Skin of body (tissue), 2 donors: Measurements from ENCODE around the gene LONP2. TPM values are rescaled to one million over a fixed set of nuclear protein-coding genes. Genes with fewer than 3 reads are reported as not detected.
A peak's percentile ranks its signal among the peaks of the same experiment; 100 is the strongest.

Experiments
- DNase-seq: peaks from one replicate; lab custom pipeline; 2025; lab: John Stamatoyannopoulos, UW
- total RNA-seq: library from RNA; depleted of rRNA; stranded (reverse); fragments of >200 nt; gene quantifications from one replicate; pipeline ENCODE4 v1.2.3, GENCODE V29; 2014

LONP2 gene, protein sequence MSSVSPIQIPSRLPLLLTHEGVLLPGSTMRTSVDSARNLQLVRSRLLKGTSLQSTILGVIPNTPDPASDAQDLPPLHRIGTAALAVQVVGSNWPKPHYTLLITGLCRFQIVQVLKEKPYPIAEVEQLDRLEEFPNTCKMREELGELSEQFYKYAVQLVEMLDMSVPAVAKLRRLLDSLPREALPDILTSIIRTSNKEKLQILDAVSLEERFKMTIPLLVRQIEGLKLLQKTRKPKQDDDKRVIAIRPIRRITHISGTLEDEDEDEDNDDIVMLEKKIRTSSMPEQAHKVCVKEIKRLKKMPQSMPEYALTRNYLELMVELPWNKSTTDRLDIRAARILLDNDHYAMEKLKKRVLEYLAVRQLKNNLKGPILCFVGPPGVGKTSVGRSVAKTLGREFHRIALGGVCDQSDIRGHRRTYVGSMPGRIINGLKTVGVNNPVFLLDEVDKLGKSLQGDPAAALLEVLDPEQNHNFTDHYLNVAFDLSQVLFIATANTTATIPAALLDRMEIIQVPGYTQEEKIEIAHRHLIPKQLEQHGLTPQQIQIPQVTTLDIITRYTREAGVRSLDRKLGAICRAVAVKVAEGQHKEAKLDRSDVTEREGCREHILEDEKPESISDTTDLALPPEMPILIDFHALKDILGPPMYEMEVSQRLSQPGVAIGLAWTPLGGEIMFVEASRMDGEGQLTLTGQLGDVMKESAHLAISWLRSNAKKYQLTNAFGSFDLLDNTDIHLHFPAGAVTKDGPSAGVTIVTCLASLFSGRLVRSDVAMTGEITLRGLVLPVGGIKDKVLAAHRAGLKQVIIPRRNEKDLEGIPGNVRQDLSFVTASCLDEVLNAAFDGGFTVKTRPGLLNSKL
- total RNA-seq: 65.1 TPM

DNA sequence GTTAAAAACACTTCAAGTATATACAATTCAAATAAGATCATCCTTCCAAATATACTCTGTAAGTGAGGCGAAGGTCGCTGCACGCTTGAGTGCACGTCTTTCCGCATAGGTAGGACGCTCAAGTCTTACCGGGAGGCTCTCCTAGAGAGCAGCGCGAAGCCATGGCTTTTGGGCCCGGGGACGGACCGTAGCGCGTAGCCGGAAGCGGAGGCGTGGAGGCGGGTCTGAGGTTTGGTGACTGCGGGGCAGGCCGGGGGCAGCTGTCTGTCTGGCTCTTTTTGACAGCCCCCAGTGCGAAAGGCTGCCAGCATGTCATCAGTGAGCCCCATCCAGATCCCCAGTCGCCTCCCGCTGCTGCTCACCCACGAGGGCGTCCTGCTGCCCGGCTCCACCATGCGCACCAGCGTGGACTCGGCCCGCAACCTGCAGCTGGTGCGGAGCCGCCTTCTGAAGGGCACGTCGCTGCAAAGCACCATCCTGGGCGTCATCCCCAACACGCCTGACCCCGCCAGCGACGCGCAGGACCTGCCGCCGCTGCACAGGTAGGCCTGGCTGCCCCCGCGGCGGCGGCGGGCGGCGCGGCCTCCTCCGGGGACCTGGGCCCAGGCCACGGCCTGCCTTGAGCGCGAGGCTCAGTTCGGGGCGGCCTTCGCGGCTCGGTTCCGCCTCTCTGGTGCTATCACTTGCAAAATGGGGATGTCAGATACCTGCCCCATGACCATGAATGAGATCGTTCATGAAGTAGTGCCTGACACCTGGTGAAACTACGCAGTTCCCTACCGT lies at the start of gene LONP2:
Gene LONP2 (plus strand): TSS at position 221 of the 783 bp plus-strand sequence. CDS start 89 bp downstream, at position 310.
- DNase-seq: peak; percentile 77

DNA sequence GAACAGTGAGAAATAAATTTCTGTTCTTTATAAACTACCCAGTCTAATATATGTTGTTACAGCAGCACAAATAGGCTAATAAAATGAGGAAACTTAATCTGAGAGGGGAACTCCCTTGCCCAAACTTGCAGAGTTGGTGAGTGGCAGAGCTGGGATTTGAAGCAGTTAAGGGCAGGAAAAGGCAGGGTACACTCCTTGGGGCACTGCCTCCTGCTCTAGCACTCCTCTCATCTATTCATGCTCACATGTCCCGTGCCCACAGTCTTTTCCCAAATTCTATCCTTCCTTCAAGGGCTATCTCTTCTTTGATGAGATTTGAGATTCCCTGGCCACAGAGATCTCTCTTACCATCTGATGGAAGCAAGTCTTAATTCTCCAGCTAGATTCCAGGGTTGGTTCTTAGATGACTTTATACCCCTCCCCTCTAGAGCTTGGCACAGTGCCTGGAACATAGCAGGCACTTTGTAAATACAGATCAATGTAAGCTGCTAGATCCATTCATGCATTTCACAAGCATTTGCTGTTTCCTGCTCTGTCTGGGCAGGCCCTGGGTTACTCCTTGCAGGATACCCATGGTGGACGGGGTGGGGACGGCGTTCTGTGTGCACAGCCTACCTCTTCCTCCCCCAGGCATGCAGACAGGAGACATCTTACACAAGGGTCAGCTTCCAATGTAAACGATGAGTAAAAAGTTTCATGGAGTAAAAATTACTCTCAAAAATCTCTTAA lies 49.1 kb upstream of the LONP2 start:
- peak; percentile 2 for DNase-seq

DNA sequence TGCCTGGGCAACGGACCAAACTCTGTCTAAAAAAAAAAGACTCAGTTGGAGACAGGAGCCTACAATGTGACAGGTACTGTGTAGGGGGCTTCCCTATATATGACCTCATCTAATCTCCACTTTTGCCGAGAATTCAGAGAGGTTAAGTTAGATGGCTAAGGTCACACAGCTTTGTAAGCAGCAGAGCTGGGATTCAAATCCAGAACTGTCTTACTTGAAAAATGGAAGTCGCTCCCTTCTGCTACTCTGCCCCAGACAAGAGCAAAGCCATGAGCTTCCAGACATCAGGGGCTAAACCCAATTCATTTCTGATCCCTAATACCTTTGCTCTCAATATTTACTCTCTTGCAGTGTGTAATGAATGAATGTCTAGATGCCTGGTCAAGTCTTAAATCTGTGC lies 46.8 kb upstream of the LONP2 start:
- DNase-seq: no peak

DNA sequence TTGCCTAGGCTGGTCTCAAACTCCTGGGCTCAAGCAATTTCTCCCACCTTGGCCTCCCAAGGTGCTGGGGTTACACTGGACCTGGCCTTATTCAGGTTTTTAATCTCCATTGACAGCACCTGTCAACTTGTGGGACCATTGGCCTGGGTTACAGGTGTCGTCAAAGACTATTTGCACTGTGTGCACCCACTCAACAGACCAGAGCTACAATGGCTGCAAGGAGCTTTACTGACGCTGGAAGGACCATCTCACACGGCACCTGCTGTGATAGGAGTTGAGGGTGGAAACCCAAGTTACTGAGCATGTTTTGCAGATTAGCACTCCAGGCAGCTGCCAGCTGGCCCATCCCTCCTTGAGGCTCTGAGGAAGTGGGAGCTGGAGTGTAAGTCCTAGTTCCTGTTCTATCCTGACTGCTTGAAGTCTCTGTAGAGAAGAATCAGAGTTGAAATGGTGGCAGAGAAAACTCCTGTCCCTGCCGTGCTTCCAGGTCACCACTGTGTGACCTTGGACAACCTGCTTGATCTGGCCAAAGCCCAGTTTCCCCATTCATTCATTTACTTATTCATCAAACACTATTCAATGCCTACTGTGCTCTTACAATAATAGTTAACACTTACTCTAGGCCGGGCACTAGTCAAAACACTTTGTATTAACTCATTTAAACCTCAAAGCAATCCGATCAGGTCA lies 42.4 kb upstream of the LONP2 start:
- DNase-seq: no peak

DNA sequence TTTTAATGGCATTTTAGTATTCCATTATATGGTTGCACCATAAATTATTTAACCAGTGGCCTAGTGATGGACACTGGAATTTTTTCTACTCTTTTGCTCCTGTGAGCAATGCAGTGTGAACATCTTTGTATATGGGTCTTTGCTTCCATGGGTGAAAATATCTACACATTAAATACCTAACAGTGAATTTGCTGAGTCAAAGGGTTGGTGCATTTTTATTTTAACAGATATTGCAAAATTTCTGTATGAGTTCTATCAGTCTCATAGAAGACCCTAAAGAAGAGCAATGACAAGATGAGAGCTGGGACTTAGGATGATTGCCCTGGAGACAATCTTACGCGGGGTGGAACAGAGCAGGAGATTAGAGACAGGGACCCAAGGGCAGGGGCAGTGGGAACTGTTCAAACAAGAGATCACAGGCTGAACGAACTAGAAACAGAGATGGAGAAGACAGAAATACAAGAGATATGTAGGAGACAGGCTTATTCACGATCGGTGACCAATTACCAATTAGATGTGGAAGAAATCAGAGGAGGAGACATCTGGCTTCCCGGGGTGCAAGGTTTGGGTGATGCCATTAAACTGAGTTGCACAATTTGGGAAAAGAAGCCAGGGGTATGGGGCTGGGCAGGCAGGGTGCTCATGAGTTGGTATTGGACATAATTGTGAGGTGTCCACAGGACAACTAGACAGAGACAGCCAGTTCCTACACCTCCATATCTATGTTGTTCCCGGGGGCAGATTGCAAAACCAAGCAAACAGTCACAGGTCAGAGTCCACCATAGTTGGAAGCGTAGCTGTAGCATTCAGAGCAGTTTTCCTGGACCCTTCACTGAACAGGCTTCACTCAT lies 39.9 kb upstream of the LONP2 start:
- no peak for DNase-seq

DNA sequence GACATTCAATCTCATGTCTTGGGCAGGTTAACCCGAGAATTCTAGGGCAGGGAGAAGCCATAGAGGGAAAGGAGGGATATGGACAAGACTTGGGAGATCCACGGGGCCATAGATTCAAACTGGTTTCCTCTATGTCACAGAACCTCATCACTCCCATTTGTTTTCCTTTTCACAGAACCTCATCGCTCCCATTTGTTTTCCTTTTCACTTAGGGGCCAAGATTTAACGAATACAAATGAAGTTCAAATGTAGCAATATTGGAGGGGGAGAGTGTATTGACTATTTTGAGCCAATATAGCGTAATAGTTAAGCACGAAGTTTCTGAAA lies 39.3 kb upstream of the LONP2 start:
- no peak for DNase-seq

DNA sequence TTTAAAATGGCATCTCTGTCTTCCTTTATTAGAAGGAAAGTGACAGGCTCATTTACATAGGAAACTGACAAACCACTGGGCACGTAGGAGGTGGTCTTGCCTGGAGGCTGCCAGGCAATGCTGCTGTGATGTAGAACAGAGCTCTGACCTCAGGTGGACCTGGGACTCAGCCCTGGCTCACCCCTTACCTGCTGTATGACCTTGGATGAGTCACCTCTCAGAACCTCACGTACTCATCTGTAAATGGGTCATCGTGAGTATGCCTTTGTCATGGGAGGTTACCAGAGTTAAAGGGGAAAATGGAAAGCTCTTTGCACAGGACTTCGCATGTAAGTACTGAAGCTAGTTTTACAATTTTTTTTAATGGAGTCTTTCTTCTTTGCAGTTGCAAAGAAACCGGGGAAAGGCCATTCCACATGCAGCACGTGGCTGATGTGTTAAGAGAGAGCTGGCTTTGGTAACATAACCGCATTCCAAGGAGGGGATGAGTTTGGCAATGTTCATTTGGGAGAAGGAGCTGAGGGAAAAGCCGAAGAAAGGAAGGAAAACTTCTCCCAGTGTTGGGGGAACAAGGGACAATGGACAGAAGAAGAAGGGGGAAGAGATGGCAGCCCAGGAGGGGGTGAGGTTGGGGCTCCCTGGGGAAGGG lies 37.4 kb upstream of the LONP2 start:
- no peak for DNase-seq

DNA sequence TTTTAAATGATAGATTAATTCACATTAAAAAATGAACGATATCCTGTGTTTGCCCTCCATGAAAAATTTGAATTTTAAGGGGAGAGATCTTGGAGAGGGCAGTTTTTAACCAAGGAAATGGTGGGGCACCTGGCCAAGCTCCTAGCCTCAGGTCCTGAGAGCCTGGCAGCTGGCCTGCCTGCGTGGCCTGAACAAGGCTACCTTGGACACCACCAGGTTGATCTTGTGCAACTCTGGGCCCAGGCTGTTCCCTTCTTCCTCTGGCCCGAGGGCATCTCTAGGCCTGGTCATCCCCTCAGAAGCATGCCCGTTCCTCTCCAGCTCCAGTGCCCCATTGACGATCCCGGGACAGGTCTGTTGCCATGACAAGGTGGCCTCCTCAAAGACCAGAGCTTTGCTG lies 33.4 kb upstream of the LONP2 start:
- DNase-seq: no peak

DNA sequence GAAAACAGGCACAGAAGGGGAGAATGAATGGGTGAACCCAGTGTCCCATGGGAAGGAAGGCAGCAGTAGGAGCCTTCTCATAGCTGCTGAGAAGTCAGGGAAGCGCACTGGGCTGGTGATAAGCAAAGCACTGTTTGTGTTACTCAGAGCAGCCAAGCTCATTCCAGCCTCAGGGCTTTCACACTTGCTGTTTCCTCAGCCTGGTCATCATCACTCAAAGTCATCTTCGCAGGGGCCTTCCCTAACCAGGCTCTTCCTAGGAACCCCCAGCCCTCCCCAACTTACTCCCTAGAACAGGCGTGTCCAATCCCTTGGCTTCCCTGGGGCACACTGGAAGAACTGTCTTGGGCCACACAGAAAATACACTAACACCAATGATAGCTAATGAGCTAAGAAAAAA lies 32.1 kb upstream of the LONP2 start:
- no peak for DNase-seq

DNA sequence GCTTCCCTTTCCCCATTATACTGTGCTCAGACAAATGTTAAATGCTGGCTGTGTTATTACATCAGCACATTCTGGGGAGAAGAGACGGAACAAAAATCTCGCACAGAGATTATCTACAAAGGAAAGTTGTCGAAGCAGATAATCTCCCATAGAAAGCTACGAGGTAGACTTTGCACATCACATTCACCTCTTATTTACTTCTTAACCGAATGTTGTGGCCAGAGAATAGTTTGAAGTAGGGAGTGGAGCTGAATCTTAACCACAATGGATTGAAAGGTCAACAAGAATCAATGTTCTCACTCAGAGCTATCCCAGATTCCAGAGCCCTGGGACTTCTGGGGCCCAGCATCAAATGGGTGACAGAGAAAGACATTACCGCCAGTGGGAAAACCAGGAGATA lies 28.4 kb upstream of the LONP2 start:
- no peak for DNase-seq

DNA sequence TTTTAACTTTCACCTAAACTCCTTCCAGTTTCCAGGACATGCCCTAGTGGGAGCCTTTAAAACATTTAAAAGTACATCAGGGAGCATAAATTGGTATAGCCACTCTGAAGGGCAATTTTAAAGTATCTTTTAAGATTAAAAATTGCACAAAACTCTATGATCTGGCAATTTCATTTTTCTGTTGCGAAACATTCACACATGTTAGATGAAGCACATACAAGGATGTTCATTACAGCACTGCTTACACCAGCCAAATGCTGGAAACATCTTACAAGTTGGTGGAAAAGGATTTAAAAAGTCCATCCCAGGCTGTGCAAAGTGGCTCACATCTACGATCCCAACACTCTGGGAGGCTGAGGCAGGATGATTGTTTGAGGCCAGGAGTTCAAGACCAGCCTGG lies 26.4 kb upstream of the LONP2 start:
- DNase-seq: no peak

DNA sequence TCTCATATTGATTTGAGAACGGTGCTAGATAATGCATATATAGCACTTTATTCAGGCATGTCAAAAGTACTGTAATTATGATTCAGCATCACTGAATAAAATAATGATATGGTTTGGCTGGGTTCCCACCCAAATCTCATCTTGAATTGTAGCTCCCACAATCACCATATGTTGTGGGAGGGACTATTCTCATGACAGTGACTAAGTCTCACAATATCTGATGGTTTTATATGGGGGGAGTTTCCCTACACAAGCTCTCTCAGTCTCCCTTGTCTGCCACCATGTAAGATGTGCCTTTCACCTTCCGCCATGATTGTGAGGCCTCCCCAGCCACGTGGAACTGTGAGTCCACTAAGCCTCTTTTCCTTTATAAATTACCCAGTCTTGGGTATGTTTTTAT lies 25.6 kb upstream of the LONP2 start:
- no peak for DNase-seq

DNA sequence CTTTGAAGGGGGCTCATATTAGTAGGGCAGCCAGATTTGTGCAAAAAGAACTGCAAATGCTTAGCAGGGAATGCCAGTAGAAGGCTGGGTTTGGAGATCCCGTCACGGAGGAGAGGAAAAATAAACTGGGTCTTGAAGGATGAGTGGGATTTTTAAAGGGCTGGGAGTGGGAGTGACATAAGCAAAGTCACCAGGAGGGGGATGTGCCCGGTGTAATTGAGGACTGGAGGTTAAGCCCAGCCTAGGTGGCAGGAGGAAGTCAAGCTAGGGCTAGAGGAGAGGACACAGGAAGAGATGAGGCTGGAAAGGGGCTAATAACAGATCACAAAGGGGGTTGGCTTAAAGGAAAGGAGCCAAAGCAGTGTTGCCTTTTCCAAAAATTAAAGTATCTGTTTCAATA lies 23.2 kb upstream of the LONP2 start:
- no peak for DNase-seq

DNA sequence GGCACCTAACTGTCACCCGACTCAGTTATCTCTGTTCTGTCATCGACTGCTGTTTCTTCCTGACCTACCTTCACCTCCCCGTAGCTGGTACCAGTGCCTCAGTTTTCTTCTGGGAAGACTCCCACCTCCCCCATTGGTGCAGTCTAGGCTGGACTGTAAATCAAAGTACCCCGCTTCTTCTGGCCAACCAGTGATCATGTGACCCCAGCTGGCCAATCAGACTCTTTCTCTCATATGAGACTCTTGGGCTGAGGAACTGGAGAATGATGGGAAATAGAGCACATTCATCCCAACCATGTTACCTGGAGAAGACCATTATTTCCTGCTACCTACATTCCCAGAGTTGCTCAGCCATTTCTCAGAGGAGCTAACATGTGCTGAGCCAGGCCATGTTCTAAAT lies 20.6 kb upstream of the LONP2 start:
- no peak for DNase-seq

DNA sequence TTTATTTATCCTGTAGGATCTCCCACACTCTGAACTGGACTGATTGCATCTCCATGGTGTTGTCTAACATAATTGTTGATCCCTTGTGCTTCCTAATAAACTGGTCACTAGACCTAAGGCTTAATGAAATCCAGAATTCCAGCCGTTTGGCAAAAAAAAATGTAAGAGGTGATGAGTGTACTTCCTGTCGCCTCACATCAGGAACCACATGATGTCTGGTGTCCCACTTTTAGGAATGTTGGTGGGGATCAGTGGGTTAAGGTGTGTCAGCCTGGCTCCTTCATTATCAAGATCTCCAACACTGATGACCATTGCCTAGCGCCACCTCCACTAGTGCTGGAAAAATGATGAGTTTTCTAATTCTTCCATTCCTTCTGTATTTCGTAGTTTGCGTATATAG lies 18.6 kb upstream of the LONP2 start:
- no peak for DNase-seq

DNA sequence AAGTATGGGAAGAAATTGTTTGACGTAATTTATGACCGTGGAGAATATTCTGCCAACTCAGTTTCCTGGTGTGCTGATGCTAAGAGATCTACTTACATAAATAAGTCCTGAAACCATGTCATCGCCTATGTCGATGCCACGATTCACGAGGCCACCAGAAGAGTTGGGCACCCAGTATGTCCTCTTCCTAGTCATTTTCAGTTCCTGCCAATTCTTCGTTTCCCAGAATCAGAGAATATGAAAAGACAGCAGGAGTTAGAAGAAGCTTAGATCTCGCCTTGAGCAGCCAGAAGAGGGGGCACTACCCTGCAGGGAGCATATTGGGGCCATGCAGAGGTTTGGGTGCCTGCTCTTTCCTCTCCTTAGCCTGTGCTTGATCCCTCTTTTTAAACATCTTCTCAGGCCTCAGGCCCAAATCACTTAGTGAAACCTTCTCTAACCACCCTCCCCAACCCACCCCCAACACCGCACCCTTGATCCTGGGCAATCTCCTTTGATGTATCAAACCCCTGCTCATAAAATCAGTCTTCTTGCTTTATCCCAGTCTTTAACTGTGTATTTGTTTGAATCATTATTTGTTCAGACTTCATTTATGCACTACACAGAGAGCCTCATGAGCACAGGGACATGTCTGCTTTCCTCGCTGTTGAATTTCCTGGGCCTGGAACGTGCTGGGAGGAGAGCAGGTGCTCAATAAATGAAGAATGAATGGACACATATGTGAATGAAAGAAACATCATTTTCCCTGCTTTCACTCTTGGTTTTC lies 12.2 kb upstream of the LONP2 start:
- no peak for DNase-seq

DNA sequence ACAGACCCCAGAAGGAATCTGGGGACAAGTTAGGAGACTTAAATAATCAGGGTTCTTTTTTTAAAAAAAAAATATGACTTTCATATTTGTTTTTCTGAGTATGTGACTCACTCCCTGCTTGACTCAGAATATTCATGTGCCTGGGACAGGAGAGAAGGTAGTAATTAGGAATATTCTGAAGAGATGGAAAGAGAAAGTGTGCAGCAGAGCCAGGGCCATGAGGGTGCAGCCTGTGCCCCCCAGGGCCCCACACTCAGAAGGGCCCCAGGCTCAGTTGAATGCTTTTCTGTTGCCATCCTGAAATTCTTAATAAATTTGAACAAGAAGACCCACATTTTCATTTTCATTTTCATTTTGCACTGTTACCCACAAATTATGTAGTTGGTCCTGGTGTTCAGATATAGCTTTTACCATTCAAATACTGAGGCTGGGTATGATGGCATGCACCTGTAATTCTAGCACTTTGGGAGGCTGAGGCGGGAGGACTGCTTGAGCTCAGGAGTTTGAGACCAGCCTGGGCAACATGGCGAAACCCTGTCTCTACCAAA lies 11.5 kb upstream of the LONP2 start:
- no peak for DNase-seq

DNA sequence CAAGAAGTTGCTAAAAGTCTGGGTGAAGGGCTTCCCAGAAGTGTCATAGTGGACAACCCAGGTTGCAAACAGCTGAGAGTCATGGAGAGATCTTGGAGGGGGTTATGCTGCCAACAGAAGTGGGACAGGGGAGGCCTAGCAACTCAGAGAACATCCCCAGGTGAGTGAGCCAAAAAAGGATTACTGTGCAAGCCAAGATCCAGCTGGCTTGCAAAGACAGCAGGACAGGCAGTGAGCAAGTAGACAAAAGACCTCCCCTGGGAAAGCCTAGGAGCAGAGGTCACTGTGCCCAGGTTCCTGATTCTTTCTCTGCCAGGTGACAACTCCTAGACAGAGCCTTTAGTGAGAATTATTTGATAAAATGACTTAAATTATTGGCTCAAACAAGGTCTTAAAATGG lies 9.5 kb upstream of the LONP2 start:
- no peak for DNase-seq
